Stimulated activated CD8-positive, alpha-beta memory T cell treated with anti-CD3 and anti-CD28 coated beads, Interleukin-4, amount 100 ng/mL, for 4 hours (primary cell): ENCODE measurements around the gene MPEG1.

Experiments used
- DNase-seq, 2 donors: peaks; one replicate each; pipeline ENCODE4 v3.0.0-alpha.2; 2020; ENCODE audit warnings: low read depth in 2 of 2, low spot score in 1 of 2

Gene MPEG1

GRCh38 chr11:59171508-59172322 is 41.0 kb downstream of the MPEG1 start, which contains the start of gene DTX4:
Gene DTX4, plus strand, starts transcription at chr11:59172132. Its CDS starts 464 bp downstream, at chr11:59172596.
- peak; percentile 70 to 72 for DNase-seq

GRCh38 chr11:59164028-59164427 is 48.7 kb downstream of the MPEG1 start:
- DNase-seq: no peak
